ENCODE results near the gene ZNF808. TPM values are rescaled to one million over a fixed set of nuclear protein-coding genes. Genes with fewer than 3 reads are reported as not detected.
"Not testable (repeated sequence)": the region's sequence is repeated elsewhere in the genome, so short reads cannot be mapped to it uniquely, and the experiment has no call there.

ZNF808 gene
- total RNA-seq, 4 donors from 2014 or later: 15.1 to 47.6 (median 17.6) TPM

- TF ChIP-seq CTCF (IDR thresholded peaks at IDR 0.05): no peak
- DNase-seq (ENCODE audit: low spot score): no peak
- ATAC-seq (ENCODE audit: low FRiP score): no peak
Observed at GRCh38 chr19:52542984-52543664, 15.7 kb downstream of the ZNF808 start.

- no peak for DNase-seq (ENCODE audit: low spot score)
- no peak for TF ChIP-seq CTCF (IDR thresholded peaks at IDR 0.05)
- ATAC-seq (ENCODE audit: low FRiP score): no peak
Observed at GRCh38 chr19:52554216-52554971, 26.9 kb downstream of the ZNF808 start.

GRCh38 chr19:52557231-52557995 lies 29.9 kb downstream of the ZNF808 start:
- ATAC-seq (ENCODE audit: low FRiP score) (no peak), DNase-seq (ENCODE audit: low spot score) (no peak)
- no peak for TF ChIP-seq CTCF (IDR thresholded peaks at IDR 0.05)

- not testable (repeated sequence) for DNase-seq (ENCODE audit: low spot score); ATAC-seq (ENCODE audit: low FRiP score)
Observed at GRCh38 chr19:52558732-52559445, 31.4 kb downstream of the ZNF808 start.

GRCh38 chr19:52561611-52562010 lies 34.1 kb downstream of the ZNF808 start:
- not testable (repeated sequence) for DNase-seq (ENCODE audit: low spot score); ATAC-seq (ENCODE audit: low FRiP score)

- no peak for TF ChIP-seq CTCF (IDR thresholded peaks at IDR 0.05)
- DNase-seq (ENCODE audit: low spot score): no peak
- no peak for ATAC-seq (ENCODE audit: low FRiP score)
Observed at GRCh38 chr19:52566121-52566520, 38.7 kb downstream of the ZNF808 start.

- no peak for DNase-seq (ENCODE audit: low spot score)
- ATAC-seq (ENCODE audit: low FRiP score): no peak
- no peak for TF ChIP-seq CTCF (IDR thresholded peaks at IDR 0.05)
Observed at GRCh38 chr19:52566588-52566987, 39.1 kb downstream of the ZNF808 start.

Data from omental fat pad (tissue), 4 donors.